GM21515 (cell line): Measurements from ENCODE around the gene LTO1.

Experiments
- ATAC-seq: cut with Tn5 transposase; IDR thresholded peaks from one replicate; pipeline ENCODE4 v1.9.1; 2021; ENCODE audit not compliant: unreplicated experiment

Gene LTO1

DNA sequence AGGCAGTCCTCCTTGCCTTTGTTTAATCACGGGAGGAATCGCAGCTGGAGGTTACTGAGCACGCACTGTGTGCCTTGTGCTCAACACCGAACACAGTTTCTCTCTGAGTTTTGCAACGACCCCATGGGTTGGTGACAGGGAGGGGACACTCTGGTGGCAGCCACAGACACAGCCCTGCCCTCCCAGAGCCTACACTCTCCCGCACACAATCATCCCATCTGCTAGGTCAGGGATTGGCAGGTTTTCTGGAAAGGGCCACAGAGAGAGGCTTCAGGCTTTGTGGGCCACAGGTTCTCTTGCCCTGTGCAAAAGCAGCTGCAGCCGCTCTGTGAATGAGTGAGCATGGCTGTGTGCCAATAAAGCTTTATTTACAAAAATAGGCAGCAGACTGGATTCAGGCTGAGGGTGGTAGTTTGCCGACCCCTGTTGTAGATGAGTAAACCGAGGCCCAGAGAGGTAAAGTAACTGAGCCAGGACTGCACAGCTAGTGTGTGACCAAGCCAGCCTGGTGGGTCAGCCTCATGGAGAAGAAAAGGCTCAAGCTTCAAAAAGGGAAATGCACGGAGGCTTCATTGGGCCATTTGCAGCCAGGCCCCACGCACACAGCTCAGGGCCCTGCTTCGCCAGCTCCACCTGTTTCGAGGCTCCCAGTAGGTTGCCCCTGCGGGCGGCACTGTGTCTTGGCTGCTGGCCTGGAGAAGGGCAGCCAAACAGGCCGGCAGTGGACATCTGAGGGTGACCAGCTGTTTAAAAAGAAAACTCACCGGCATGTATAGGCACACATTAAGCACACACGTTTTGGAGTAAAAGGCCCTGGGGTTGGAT, 16.3 kb downstream of the LTO1 start:
- ATAC-seq = no peak

- ATAC-seq = no peak
Observed at GRCh38 chr11:69657911-69658625, 17.1 kb downstream of the LTO1 start.

DNA sequence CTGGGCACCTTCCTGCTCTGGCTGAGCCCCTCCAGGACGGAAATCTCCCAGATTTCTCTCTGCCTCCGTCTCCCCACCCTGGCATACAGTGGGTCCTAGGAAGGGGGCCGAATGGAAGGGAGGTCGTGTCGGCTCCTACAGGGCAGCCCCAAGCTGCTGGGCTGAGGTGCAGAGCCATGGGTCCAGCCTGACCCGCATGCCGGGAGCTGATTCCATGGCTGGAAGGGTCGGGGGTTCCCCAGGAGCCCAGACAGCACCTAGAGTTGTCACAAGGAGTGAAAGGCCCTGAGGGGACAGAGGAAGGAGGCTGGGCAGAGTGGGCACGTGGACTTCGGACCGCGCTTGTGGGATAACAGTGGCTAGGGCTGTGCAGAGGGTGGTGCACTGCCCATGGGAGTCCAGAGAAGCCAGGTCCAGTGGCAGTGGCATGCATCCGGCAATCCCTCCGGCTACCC, 17.7 kb downstream of the LTO1 start:
- no peak for ATAC-seq

DNA sequence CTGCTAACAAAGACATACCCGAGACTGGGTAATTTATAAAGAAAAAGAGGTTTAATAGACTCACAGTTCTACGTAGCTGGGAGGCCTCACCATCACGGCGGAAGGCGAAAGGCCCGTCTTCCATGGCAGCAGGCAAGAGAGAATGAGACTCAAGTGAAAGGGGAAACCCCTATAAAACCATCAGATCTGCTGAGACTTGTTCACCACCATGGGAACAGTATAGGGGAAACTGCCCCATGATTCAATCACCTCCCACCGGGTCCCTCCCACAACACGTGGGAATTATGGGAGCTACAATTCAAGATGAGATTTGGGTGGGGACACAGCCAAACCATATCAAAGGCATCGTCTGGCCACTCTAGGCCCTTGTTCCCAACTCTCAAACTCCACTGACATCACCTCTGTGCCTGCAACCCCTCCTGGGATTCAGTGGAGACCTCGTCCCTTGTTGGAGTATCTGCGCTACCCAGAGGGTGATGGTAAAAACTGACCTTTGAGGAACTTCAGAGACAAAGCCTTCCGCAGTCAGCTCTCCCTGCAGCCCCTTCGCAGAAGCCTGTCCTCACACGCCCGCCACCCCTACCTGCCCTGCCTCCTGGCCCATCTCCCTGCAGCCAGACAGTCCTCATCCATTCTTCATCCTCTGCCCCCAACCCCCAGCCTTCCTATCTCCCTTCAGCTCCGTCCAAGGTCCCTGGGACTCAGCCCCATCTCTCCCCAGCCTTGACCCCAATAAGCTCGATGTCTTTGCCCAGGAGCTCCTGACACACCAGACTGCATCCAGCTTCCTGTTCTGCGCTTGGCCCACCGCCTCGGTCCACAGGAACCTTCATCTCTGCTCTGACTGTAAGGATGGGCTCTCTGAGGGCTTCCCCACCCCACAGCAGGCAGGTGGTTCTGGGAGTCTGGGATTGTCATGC, 18.4 kb downstream of the LTO1 start:
- ATAC-seq = no peak

DNA sequence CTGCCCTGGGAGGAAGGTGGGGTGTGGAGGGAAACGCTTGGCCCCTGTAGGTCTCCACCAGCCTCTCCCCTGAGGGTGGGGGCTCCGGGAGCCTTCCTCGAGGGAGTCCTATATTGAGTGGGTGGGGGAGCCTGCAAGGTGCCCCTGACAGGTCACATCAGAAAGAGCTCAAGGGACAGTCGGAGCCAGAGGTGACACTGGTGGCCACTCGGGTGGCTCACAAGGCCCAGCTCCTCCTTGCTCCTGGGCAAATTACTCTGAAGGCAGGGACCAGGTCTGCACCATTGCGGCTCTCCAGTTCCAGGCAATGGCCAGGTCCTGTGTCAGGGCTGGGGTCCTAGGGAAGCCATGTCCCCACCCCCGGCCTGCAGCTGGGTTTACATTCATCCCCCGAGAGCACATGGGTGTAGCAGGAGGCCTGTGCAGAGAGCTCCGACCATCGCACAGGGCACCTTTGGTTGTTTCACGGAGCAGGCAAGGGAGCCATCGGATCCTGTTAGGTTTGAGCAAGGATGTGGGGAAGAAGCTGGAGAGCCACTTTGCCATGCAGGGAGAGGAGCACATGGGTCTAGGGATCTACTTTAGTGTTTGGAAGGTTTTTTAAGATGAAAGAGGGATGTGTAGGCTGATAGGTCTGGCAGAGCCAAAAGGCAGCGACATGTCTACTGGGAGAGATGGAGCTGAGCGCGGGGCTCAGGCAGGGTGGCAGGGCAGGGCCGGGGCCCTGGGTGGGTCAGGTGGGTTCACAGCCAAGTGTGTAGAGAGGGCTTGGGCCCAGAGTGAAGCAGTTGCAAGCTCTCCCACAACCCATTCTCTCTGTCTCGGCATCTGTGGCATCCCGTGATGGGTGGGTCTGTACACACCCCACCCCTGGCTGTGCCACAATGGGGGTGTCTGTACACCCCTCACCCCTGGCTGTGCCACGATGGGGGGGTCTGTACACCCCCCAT, 19.4 kb downstream of the LTO1 start:
- ATAC-seq = no peak

GRCh38 chr11:69654660-69655478, 20.3 kb downstream of the LTO1 start:
- no peak for ATAC-seq

DNA sequence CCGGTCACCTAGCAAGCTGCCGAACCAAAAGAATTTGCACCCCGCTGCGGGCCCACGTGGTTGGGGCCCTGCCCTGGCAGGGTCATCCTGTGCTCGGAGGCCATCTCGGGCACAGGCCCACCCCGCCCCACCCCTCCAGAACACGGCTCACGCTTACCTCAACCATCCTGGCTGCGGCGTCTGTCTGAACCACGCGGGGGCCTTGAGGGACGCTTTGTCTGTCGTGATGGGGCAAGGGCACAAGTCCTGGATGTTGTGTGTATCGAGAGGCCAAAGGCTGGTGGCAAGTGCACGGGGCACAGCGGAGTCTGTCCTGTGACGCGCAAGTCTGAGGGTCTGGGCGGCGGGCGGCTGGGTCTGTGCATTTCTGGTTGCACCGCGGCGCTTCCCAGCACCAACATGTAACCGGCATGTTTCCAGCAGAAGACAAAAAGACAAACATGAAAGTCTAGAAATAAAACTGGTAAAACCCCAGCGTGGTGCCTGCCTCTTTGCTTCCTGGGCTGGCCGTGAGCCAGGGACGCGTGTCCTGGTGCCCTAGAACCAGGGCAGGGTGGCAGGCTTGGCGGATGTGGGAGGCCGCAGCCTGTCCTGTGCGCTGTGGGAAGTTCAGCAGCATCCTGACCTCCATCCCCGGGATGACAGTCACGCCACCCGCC, 21.0 kb downstream of the LTO1 start:
- no peak for ATAC-seq

GRCh38 chr11:69653406-69653960, 21.7 kb downstream of the LTO1 start:
- ATAC-seq = no peak

GRCh38 chr11:69652999-69653398, 22.2 kb downstream of the LTO1 start:
- ATAC-seq = no peak

GRCh38 chr11:69651834-69652620, 23.1 kb downstream of the LTO1 start:
- ATAC-seq = no peak

DNA sequence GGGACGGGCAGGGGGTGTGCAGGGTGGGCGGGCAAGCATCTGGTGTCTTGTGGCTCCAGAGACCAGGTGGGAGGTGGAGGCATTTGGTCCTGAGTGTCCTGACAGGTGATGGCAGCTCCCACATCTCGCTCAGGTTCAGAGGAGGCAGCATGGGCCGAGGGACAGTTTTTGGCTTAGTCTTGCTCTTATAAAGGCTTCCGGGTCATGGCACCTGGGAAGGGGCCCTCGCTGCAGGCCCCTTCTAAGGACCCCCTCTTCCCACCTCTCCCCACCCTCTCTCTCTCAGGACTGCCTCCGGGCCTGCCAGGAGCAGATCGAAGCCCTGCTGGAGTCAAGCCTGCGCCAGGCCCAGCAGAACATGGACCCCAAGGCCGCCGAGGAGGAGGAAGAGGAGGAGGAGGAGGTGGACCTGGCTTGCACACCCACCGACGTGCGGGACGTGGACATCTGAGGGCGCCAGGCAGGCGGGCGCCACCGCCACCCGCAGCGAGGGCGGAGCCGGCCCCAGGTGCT, 24.3 kb downstream of the LTO1 start:
- ATAC-seq = no peak

DNA sequence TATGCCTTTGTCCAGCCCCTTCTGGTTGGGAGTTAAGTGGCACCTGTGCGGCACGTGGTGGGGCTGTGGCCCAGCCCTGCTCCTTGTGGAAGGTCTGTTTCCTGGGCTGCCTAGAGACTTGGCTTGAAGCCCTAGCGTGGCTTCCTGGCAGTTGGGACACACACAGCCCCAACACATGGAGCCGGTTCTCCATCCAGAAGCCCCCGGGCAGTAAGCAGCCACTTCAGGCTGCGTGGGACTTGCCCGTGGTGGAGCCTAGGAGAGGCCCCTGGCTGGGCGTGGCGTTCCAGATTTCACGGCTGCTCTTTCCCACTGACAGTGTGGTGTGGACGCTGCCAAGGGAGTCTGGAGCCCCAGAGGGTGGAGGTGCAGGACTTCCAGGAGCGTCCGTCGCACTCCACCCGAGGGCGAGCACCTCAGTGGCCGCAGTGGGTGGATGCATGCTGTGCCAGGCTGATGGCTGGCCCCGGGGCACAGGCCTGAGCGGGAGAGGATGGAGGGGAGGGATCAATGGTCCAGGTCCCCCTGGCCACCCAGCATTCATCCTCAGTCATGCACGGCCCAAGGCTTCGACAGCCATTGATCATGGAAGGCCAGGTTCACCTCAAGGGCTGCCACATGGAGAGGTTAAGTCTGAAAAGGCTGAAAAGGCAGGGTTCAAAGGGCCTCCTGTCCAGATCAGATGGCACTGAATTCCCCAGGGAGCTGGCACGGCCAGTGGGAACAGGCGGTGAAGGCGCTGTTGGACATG, 24.9 kb downstream of the LTO1 start:
- no peak for ATAC-seq

DNA sequence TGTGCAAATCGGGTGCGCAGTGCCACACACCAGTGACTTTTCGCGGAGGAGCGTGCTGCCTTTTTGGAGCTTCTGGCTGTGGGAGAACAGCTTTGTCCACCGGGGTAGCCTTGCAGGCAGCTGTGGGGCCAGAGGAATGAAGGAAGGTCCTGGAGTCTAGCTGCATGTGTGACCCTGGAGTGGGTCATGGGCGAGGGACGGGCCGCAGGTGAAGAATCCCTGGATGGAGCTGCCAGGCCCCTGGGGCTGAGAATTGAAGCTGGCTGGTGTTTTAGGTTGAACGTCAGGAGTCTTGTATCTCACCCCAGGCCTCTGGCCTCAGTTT, 25.6 kb downstream of the LTO1 start:
- ATAC-seq = no peak

DNA sequence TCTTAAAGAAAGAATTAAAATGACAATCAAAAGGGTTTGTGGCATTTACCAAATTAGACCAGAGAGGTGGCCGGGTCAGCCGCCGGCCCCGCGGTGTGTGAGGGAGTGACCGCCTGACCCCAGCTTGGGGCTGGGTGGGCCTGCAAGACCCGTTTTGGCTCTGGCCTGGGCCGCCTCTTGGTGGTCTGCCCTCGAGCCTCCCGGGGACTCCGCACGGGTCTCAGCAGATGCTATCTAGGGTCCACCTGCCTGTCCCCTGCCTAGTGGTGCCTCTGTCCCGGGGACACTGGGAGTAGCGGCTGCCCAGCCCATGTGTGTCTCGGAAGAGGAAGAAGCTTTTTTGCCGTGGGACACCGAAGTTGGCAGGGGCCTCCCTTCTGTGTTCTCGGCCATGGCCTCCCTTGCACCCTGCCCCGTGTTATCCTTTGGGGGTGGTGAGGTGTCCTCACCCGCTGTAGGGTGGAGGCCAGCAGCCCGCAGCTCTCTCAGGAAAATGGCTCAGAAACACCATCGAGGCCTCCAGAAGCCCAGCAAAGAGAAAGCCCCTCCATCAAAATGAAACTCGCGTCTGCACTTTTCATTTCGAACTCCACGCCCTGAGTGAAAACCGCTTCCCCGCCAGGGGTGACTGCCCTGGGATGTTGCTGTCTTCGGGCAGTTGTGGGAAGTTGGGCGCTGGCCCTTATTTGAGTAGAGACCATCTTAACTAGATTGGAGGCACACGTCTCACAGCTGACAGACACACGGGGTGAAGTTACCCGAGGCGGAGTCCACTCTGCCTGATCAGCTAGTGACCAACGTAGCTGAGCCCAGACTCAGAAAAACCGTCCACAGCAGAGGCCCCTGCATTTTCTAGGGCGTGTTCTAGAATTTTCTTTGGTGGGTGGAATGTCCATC, 26.2 kb downstream of the LTO1 start:
- no peak for ATAC-seq

GRCh38 chr11:69647761-69648497, 27.2 kb downstream of the LTO1 start:
- no peak for ATAC-seq
